GM21786 (cell line): ENCODE measurements around the gene RRAGC.
"Not testable (repeated sequence)": the region's sequence is repeated elsewhere in the genome, so short reads cannot be mapped to it uniquely, and the experiment has no call there.

ENCODE experiments used
- ATAC-seq: cut with Tn5 transposase; IDR thresholded peaks from one replicate; pipeline ENCODE4 v1.9.1; 2021; ENCODE audit not compliant: unreplicated experiment

RRAGC gene

GRCh38 chr1:38858833-38859560, 575 bp downstream of the RRAGC start:
- ATAC-seq = peak; percentile 37

- ATAC-seq = no peak
Measured at GRCh38 chr1:38852780-38853179, 6.8 kb downstream of the RRAGC start.

GRCh38 chr1:38848071-38848470, 11.5 kb downstream of the RRAGC start:
- ATAC-seq = no peak

- ATAC-seq = no peak
Measured at GRCh38 chr1:38846210-38846609, 13.4 kb downstream of the RRAGC start.

GRCh38 chr1:38845088-38845487, 14.5 kb downstream of the RRAGC start:
- not testable (repeated sequence) for ATAC-seq

- no peak for ATAC-seq
Measured at GRCh38 chr1:38840281-38840680, 19.3 kb downstream of the RRAGC start.

GRCh38 chr1:38839363-38839762, 20.2 kb downstream of the RRAGC start:
- ATAC-seq = no peak

GRCh38 chr1:38836316-38836715, 23.3 kb downstream of the RRAGC start:
- ATAC-seq = not testable (repeated sequence)

GRCh38 chr1:38834937-38835827, 24.4 kb downstream of the RRAGC start:
- no peak for ATAC-seq

- ATAC-seq = no peak
Measured at GRCh38 chr1:38834221-38834782, 25.3 kb downstream of the RRAGC start.

- no peak for ATAC-seq
Measured at GRCh38 chr1:38833146-38833545, 26.4 kb downstream of the RRAGC start.

- no peak for ATAC-seq
Measured at GRCh38 chr1:38832370-38832734, 27.2 kb downstream of the RRAGC start.

GRCh38 chr1:38831731-38832369, 27.7 kb downstream of the RRAGC start:
- no peak for ATAC-seq

GRCh38 chr1:38829368-38829767, 30.2 kb downstream of the RRAGC start:
- no peak for ATAC-seq

- ATAC-seq = no peak
Measured at GRCh38 chr1:38827318-38827717, 32.3 kb downstream of the RRAGC start.

GRCh38 chr1:38826886-38827285, 32.7 kb downstream of the RRAGC start:
- no peak for ATAC-seq

GRCh38 chr1:38826262-38826661, 33.3 kb downstream of the RRAGC start:
- no peak for ATAC-seq

- ATAC-seq = no peak
Measured at GRCh38 chr1:38820860-38821259, 38.7 kb downstream of the RRAGC start.

GRCh38 chr1:38819516-38819915, 40.1 kb downstream of the RRAGC start:
- ATAC-seq = no peak

GRCh38 chr1:38819040-38819439, 40.5 kb downstream of the RRAGC start:
- no peak for ATAC-seq

- ATAC-seq = no peak
Measured at GRCh38 chr1:38818175-38818976, 41.2 kb downstream of the RRAGC start.
